Neural cell (in vitro differentiated cells): ENCODE results near the gene PFKL. TPM values are rescaled to one million over a fixed set of nuclear protein-coding genes. Genes with fewer than 3 reads are reported as not detected.

Experiments
- H2AFZ ChIP-seq: fragments of 200-600, 300-800 bp; sonication (generic), shearing (Covaris generic); 2 replicates; pipeline ENCODE4 v1.6.0; 2014; ENCODE audit warnings: low read depth, mild to moderate bottlenecking, antibody characterized with exemption, low read length, moderate library complexity
- H3F3A ChIP-seq: fragments of 200-600 bp; shearing (Covaris generic); 2 replicates; pipeline ENCODE4 v1.6.1; 2016; ENCODE audit warnings: mild to moderate bottlenecking, moderate library complexity, mixed read lengths, antibody characterized with exemption, low read length; ENCODE audit not compliant: insufficient read depth, poor library complexity, severe bottlenecking
- H3K27ac ChIP-seq: fragments of 200-600, 300-800 bp; sonication (generic), shearing (Covaris generic); 2 replicates; pipeline ENCODE4 v1.5.1; 2014; ENCODE audit warnings: mild to moderate bottlenecking, low read length, moderate library complexity
- H3K27me3 ChIP-seq: fragments of 300-800, 200-600 bp; sonication (generic), shearing (Covaris generic); 2 replicates; pipeline ENCODE4 v1.6.0; 2014; ENCODE audit warnings: mild to moderate bottlenecking, low read depth, low read length, moderate library complexity; ENCODE audit not compliant: insufficient read depth
- H3K36me3 ChIP-seq: fragments of 300-800, 200-600 bp; sonication (generic), shearing (Covaris generic); 2 replicates; pipeline ENCODE4 v1.5.1; 2014; ENCODE audit warnings: mild to moderate bottlenecking, antibody characterized with exemption, low read length, moderate library complexity; ENCODE audit not compliant: insufficient read depth
- H3K4me2 ChIP-seq: fragments of 300-800, 200-600 bp; sonication (generic), shearing (Covaris generic); 2 replicates; pipeline ENCODE4 v1.6.0; 2014; ENCODE audit warnings: mild to moderate bottlenecking, low read length
- H3K4me3 ChIP-seq: fragments of 300-800, 200-600 bp; sonication (generic), shearing (Covaris generic); 2 replicates; pipeline ENCODE4 v1.5.1; 2014; ENCODE audit warnings: mild to moderate bottlenecking, low read length, moderate library complexity
- H3K79me2 ChIP-seq: fragments of 200-600 bp; shearing (Covaris generic); replicated peaks from 2 replicates; pipeline ENCODE4 v1.6.0; 2014; ENCODE audit warnings: mild to moderate bottlenecking, low read length, moderate library complexity; ENCODE audit not compliant: insufficient read depth
- H3K9ac ChIP-seq: fragments of 300-800, 200-600 bp; sonication (generic), shearing (Covaris generic); 2 replicates; pipeline ENCODE4 v1.6.1; 2016; ENCODE audit warnings: mild to moderate bottlenecking, low read length, mixed read lengths
- H3K9me2 ChIP-seq: fragments of 200-600 bp; shearing (Covaris generic); 2 replicates; pipeline ENCODE4 v1.6.1; 2016; ENCODE audit warnings: mild to moderate bottlenecking, low read length, mixed read lengths; ENCODE audit not compliant: insufficient read depth
- H3K9me3 ChIP-seq: fragments of 200-600, 300-800 bp; sonication (generic), shearing (Covaris generic); 2 replicates; pipeline ENCODE4 v1.6.1; 2016; ENCODE audit warnings: mild to moderate bottlenecking, mixed run types, low read length, moderate library complexity, mixed read lengths
- H4K20me1 ChIP-seq: fragments of 200-600 bp; shearing (Covaris generic); 2 replicates; pipeline ENCODE4 v1.6.1; 2016; ENCODE audit warnings: mild to moderate bottlenecking, mixed run types; ENCODE audit not compliant: insufficient read depth
- CTCF ChIP-seq: fragments of 450-650 bp; IDR thresholded peaks from 2 replicates; pipeline ENCODE4 v1.5.1; 2014; ENCODE audit warnings: antibody characterized with exemption, mild to moderate bottlenecking, moderate library complexity; ENCODE audit not compliant: poor library complexity, severe bottlenecking
- EP300 ChIP-seq: fragments of 450-650 bp; conservative IDR thresholded peaks from 2 replicates; pipeline ENCODE4 v1.6.1; 2014; ENCODE audit warnings: antibody characterized with exemption, mild to moderate bottlenecking, moderate library complexity; ENCODE audit not compliant: poor library complexity, severe bottlenecking
- EZH2 ChIP-seq: fragments of 200-600, 300-800 bp; shearing (Covaris generic), sonication (generic); IDR thresholded peaks from 2 replicates; pipeline ENCODE4 v1.6.1; 2014; ENCODE audit warnings: antibody characterized with exemption, low read length, borderline replicate concordance, mild to moderate bottlenecking; ENCODE audit not compliant: insufficient read depth, poor library complexity, severe bottlenecking
- MXI1 ChIP-seq: fragments of 450-650 bp; conservative IDR thresholded peaks from 2 replicates; pipeline ENCODE4 v1.6.1; 2014; ENCODE audit warnings: antibody characterized with exemption, mild to moderate bottlenecking; ENCODE audit not compliant: poor library complexity, severe bottlenecking
- POLR2AphosphoS5 ChIP-seq: IDR thresholded peaks from 2 replicates; pipeline ENCODE4 v1.6.1; 2012
- RAD21 ChIP-seq: fragments of 450-650 bp; conservative IDR thresholded peaks from 2 replicates; pipeline ENCODE4 v1.6.1; 2014; ENCODE audit warnings: antibody characterized with exemption, mild to moderate bottlenecking, moderate library complexity
- REST ChIP-seq: IDR thresholded peaks from 2 replicates; pipeline ENCODE4 v1.6.1; 2012; ENCODE audit warnings: borderline replicate concordance
- SMC3 ChIP-seq: fragments of 450-650 bp; conservative IDR thresholded peaks from 2 replicates; pipeline ENCODE4 v1.6.1; 2014; ENCODE audit warnings: antibody characterized with exemption, mild to moderate bottlenecking, moderate library complexity; ENCODE audit not compliant: poor library complexity
- polyA plus RNA-seq: library from polyadenylated mRNA; depleted of rRNA; stranded (reverse); fragments of >200 nt; gene quantifications from 2 replicates; pipeline ENCODE4 v1.2.3, GENCODE V29; 2014

Gene PFKL
- polyA plus RNA-seq, 1 donor from 2014 or later, result 79.6 TPM

GRCh38 chr21:44375761-44376241, 75.9 kb downstream of the PFKL start:
- no peaks in the 10 kb centered on the region for H3K9me2 ChIP-seq
- H3K9ac ChIP-seq, result no peak overlapping the region
- no peak for TF ChIP-seq EZH2
- TF ChIP-seq POLR2AphosphoS5, result no peak
- no peak for TF ChIP-seq MXI1
- TF ChIP-seq SMC3, result no peak
- TF ChIP-seq EP300, result no peak
- H3K4me2 ChIP-seq, result no peak overlapping the region
- H4K20me1 ChIP-seq, result no peaks in the 10 kb centered on the region
- no peaks in the 10 kb centered on the region for H3K9me3 ChIP-seq
- no peaks in the 10 kb centered on the region for H3K27me3 ChIP-seq
- H3K79me2 ChIP-seq, result no peaks in the 10 kb centered on the region
- H2AFZ ChIP-seq, result no peak overlapping the region
- H3K4me3 ChIP-seq, result no peak overlapping the region
- H3F3A ChIP-seq, result no peaks in the 10 kb centered on the region
- H3K27ac ChIP-seq, result no peak overlapping the region
- H3K36me3 ChIP-seq, result no peaks in the 10 kb centered on the region

- Histone ChIP-seq H3K79me2 (no peaks in the 10 kb centered on the region), H3F3A (no peaks in the 10 kb centered on the region), H2AFZ (no peak overlapping the region), H3K4me3 (no peak overlapping the region), H3K4me2 (no peak overlapping the region), H3K9me3 (no peaks in the 10 kb centered on the region), H4K20me1 (no peaks in the 10 kb centered on the region), H3K9me2 (no peaks in the 10 kb centered on the region), H3K36me3 (no peaks in the 10 kb centered on the region), H3K9ac (no peak overlapping the region), H3K27me3 (no peaks in the 10 kb centered on the region), H3K27ac (no peak overlapping the region)
- TF ChIP-seq POLR2AphosphoS5 (no peak), REST (no peak), MXI1 (no peak), EZH2 (no peak), CTCF (no peak), EP300 (no peak), SMC3 (no peak), RAD21 (no peak)
These were observed 76.8 kb downstream of the PFKL start for GRCh38 chr21:44376606-44377005.

Other genes starting within 250 kb of the PFKL start
- gene PWP2, start 192.7 kb upstream of the PFKL start, polyA plus RNA-seq, result 1.7 and 8.7 TPM in 2 replicates
- gene GATD3, start 166.4 kb upstream of the PFKL start, polyA plus RNA-seq, result 4.2 and 4.5 TPM in 2 replicates
- gene ICOSLG, start 59.1 kb upstream of the PFKL start, polyA plus RNA-seq, result not detected in 2 replicates
- gene DNMT3L, start 38.2 kb upstream of the PFKL start, polyA plus RNA-seq, result not detected in 2 replicates
- gene AIRE, start 14.2 kb upstream of the PFKL start, polyA plus RNA-seq, result not detected in 2 replicates
- 36.0 and 36.5 TPM in 2 replicates for gene CFAP410, start 39.3 kb downstream of the PFKL start, polyA plus RNA-seq
- 0.14 and 0.16 TPM in 2 replicates for gene TRPM2, start 53.6 kb downstream of the PFKL start, polyA plus RNA-seq
- 3.8 and 5.0 TPM in 2 replicates for gene LRRC3, start 155.5 kb downstream of the PFKL start, polyA plus RNA-seq
- not detected in 2 replicates for gene KRTAP10-1, start 240.1 kb downstream of the PFKL start, polyA plus RNA-seq